DMS153 treated with DMSO at 0.1 percent for 48 hours (cell line): ENCODE data around the gene ACER1.
"Not testable (repeated sequence)": the region's sequence is repeated elsewhere in the genome, so short reads cannot be mapped to it uniquely, and the experiment has no call there.

Experiments
- DNase-seq: peaks from one replicate; lab custom pipeline; 2025; ENCODE audit not compliant: unreplicated experiment; lab: John Stamatoyannopoulos, UW

Gene ACER1

GRCh38 chr19:6333439-6333838 is at the start of gene ACER1:
Gene ACER1 (minus strand): TSS chr19:6333612. CDS start chr19:6333551, 61 bp downstream.
- DNase-seq: no peak

GRCh38 chr19:6383188-6383587 is 49.8 kb upstream of the ACER1 start:
- no peak for DNase-seq

- no peak for DNase-seq
Measured at GRCh38 chr19:6381030-6381750, 47.8 kb upstream of the ACER1 start.

- no peak for DNase-seq
Measured at GRCh38 chr19:6379744-6380143, 46.3 kb upstream of the ACER1 start.

GRCh38 chr19:6378486-6378885 is 45.1 kb upstream of the ACER1 start:
- no peak for DNase-seq

- no peak for DNase-seq
Measured at GRCh38 chr19:6378041-6378440, 44.6 kb upstream of the ACER1 start.

GRCh38 chr19:6376512-6377190 is 43.2 kb upstream of the ACER1 start:
- DNase-seq: no peak

GRCh38 chr19:6375411-6376010 is 42.1 kb upstream of the ACER1 start, which contains the start of gene PSPN:
Gene PSPN (minus strand): TSS chr19:6375933. CDS start chr19:6375849, 84 bp downstream.
- no peak for DNase-seq

- DNase-seq: no peak
Measured at GRCh38 chr19:6374711-6375410, 41.4 kb upstream of the ACER1 start.

GRCh38 chr19:6374161-6374709 is 40.8 kb upstream of the ACER1 start:
- DNase-seq: no peak

- no peak for DNase-seq
Measured at GRCh38 chr19:6373813-6374108, 40.3 kb upstream of the ACER1 start.

- peak; percentile 94 for DNase-seq
Measured at GRCh38 chr19:6373096-6373812, 39.8 kb upstream of the ACER1 start.

GRCh38 chr19:6372594-6373095 is 39.2 kb upstream of the ACER1 start, which contains the start of gene ALKBH7:
Gene ALKBH7 (plus strand): TSS chr19:6372794. CDS start chr19:6372821, 27 bp downstream.
- DNase-seq: peak; percentile 99

GRCh38 chr19:6364353-6364752 is 30.9 kb upstream of the ACER1 start:
- no peak for DNase-seq

- DNase-seq: no peak
Measured at GRCh38 chr19:6362351-6362801, 29.0 kb upstream of the ACER1 start.

- DNase-seq: no peak
Measured at GRCh38 chr19:6362027-6362350, 28.6 kb upstream of the ACER1 start.

- DNase-seq: not testable (repeated sequence)
Measured at GRCh38 chr19:6360857-6361216, 27.4 kb upstream of the ACER1 start.

GRCh38 chr19:6360445-6360844 is 27.0 kb upstream of the ACER1 start:
- not testable (repeated sequence) for DNase-seq

- no peak for DNase-seq
Measured at GRCh38 chr19:6359568-6360341, 26.3 kb upstream of the ACER1 start.

GRCh38 chr19:6358003-6358402 is 24.6 kb upstream of the ACER1 start:
- DNase-seq: no peak
